Sigmoid colon (tissue), 7 donors: Measurements from ENCODE around the gene CRLF2. TPM values are rescaled to one million over a fixed set of nuclear protein-coding genes. Genes with fewer than 3 reads are reported as not detected.

ENCODE experiments used
- DNase-seq: peaks from one replicate; pipeline ENCODE4 v3.0.0-alpha.2; 2019
- H3K27ac ChIP-seq, 4 donors: fragments of 200-600 bp; sonication (generic); one replicate each; pipeline ENCODE4 v1.5.1; 2016 to 2019; ENCODE audit warnings: mild to moderate bottlenecking in 1 of 4
- H3K27me3 ChIP-seq, 3 donors: fragments of 200-600 bp; sonication (generic); one replicate each; pipeline ENCODE4 v1.5.1; 2019; ENCODE audit warnings: mild to moderate bottlenecking in 1 of 3
- H3K36me3 ChIP-seq, 4 donors: fragments of 200-600 bp; sonication (generic); one replicate each; pipeline ENCODE4 v1.5.1; 2016 to 2019
- H3K4me1 ChIP-seq, 4 donors: fragments of 200-600 bp; sonication (generic); one replicate each; pipeline ENCODE4 v1.5.1; 2017 to 2019
- H3K4me3 ChIP-seq, 4 donors: fragments of 200-600 bp; sonication (generic); one replicate each; pipeline ENCODE4 v1.5.1; 2017 to 2019; ENCODE audit warnings: mild to moderate bottlenecking in 2 of 4, moderate library complexity in 1 of 4
- H3K9me3 ChIP-seq, 4 donors: fragments of 200-600 bp in 3 of 4; sonication (generic) in 3 of 4; one replicate each; pipeline versions ENCODE4 v1.5.1 to v1.6.1; 2013 to 2019
- CTCF ChIP-seq, 4 experiments: fragments of 450-650 bp in 3 of 4; fragments of 200-600 bp in 1 of 4; IDR thresholded peaks; one replicate each; pipeline ENCODE4 v1.5.1; 2016 to 2019; ENCODE audit warnings: antibody characterized with exemption in 4 of 4, mild to moderate bottlenecking in 3 of 4, moderate library complexity in 2 of 4
- EP300 ChIP-seq, 4 donors: sonication (generic); formaldehyde crosslinking; IDR thresholded peaks; one replicate each; pipeline ENCODE4 v1.6.1; 2017; ENCODE audit warnings: antibody characterized with exemption in 4 of 4
- POLR2A ChIP-seq, 2 donors: fragments of 450-650 bp; IDR thresholded peaks; one replicate each; pipeline ENCODE4 v1.6.1; 2016; ENCODE audit warnings: antibody characterized with exemption in 2 of 2, mild to moderate bottlenecking in 2 of 2, moderate library complexity in 2 of 2
- POLR2AphosphoS5 ChIP-seq, 4 donors: sonication (generic); formaldehyde crosslinking; IDR thresholded peaks; one replicate each; pipeline ENCODE4 v1.6.1; 2017; ENCODE audit warnings: antibody characterized with exemption in 4 of 4
- WGBS, 2 donors: extraction: QIAGEN DNeasy Blood & Tissue Kit; methylation state at CpG; one replicate each; pipeline ENCODE4 v1.1.7; 2013; 5-methylcytosine and 5-hydroxymethylcytosine counted together
- intact Hi-C: fragments of 100-400 bp; cut with DNase I; formaldehyde crosslinking; loops from one replicate; pipeline ENCODE4 v1.15.1; 2023
- polyA plus RNA-seq, 3 donors: library from polyadenylated mRNA; stranded (reverse); fragments of 200-250 nt; gene quantifications; one replicate each; pipeline ENCODE4 v1.2.3, GENCODE V29; 2013
- total RNA-seq, 4 donors: library from RNA; depleted of rRNA; stranded (reverse); fragments of >200 nt; gene quantifications; one replicate each; pipeline ENCODE4 v1.1.0, GENCODE V29; 2016
- donor health status: healthy with polysubstance abuse.
- donor health status: Bipolar disorder and iron deficiency.
- donor health status: healthy.

Gene CRLF2
- total and polyA plus RNA-seq, 7 donors, result 0.41 to 1.1 (median 0.74) TPM; not detected in 3

DNA sequence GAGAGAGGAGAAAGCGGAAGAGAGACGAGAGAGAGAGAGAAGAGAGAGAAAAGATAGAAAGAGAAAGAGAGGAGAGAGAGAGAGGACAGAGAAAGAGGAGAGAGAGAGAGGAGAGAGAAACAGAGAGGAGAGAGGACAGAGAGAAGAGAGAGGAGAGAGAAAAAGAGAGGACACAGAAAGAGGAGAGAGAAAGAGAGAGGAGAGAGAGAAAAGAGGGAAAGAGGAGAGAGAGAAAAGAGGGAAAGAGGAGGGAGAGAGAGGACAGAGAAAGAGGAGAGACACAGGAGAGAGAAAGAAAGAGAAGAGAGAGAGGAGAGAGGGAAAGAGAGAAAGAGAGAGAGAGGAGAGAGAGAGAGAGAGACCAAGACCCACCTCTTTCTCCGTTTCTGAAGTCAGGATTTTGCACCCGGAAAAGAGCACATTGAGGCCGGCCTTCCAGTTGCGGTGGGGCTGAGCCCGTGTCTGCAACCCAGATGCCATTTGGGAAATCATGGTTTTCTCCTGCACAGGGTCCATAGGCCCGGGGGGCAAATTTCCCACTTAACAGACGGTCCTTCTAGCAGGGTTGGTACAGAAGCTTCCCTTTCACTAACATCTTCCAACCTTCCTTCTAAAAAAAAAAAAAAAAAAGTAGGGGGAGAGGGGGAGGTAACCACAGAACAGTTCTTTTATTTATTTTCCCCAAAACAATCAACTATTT is 60.9 kb downstream of the CRLF2 start:
- no peaks in the 10 kb centered on the region for H3K36me3 ChIP-seq
- no peak for DNase-seq
- WGBS, 2 donors, result 59 to 65% methylated on average over 9 of the region's 9 CpGs
- no peak overlapping the region for H3K27ac ChIP-seq
- no peak overlapping the region for H3K4me3 ChIP-seq
- TF ChIP-seq POLR2A (IDR thresholded peaks at IDR 0.05) (no peak), CTCF (IDR thresholded peaks at IDR 0.05) (no peak)
- H3K27me3 ChIP-seq, result peaks cover 0 to 22% (median 20%) of the 10 kb centered on the region in 3 donors
- no peaks in the 10 kb centered on the region for H3K9me3 ChIP-seq
- no peaks in the 10 kb centered on the region for H3K4me1 ChIP-seq
- intact Hi-C loops, result no loop called here

DNA sequence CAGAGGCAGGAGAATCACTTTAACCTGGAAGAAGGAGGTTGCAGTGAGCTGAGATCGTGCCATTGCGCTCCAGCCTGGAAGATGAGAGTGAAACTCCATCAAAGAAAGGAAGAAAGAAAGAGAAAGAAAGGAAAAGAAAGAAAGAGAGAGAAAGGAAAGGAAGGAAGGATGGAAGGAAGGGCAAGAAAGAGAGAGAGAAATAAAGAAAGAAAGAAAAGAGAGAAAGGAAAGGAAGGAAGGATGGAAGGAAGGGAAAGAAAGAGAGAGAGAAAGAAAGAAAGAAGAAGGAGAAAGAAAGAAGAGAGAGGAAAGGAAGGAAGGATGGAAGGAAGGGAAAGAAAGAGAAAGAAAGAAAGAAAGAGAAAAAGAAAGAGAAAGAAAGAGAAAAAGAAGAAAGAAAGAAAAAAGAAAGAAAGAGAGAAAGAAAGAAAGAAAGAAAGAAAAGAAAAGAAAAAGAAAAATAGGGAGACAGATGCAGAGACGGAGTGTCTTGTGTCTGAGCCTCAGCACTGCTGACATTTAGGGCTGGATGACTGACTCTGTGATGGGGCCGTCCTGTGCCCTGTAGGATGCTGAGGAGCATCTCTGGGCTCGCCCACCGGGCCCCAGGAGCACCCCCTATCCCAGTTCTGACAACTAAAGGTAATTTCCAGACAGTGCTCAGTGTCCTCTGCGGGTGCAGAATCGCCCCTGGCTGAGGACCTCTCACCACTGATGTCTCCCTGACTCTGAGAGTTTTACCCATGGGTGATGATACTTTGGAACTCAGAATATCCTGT is 61.7 kb downstream of the CRLF2 start:
- DNase-seq, result no peak

GRCh38 chrX:1147611-1148515 is 64.6 kb downstream of the CRLF2 start:
- WGBS, 2 donors, result 58 to 70% methylated on average over 29 of the region's 29 CpGs
- Histone ChIP-seq H3K36me3 (no peaks in the 10 kb centered on the region), H3K9me3 (no peaks in the 10 kb centered on the region), H3K27ac (no peak overlapping the region), H3K27me3 (peaks cover 0 to 22% (median 20%) of the 10 kb centered on the region in 3 donors), H3K4me3 (no peak overlapping the region), H3K4me1 (no peaks in the 10 kb centered on the region)
- intact Hi-C loops, result no loop called here
- TF ChIP-seq EP300 (IDR thresholded peaks at IDR 0.05), result no peak
- no peak for TF ChIP-seq POLR2AphosphoS5 (IDR thresholded peaks at IDR 0.05)
- no peak for TF ChIP-seq CTCF (IDR thresholded peaks at IDR 0.05)
- TF ChIP-seq POLR2A (IDR thresholded peaks at IDR 0.05), result no peak
- peak; percentile 24 for DNase-seq

More for the DNA sequence above, 61.7 kb downstream of the CRLF2 start:
- Histone ChIP-seq H3K27ac (no peak overlapping the region), H3K9me3 (no peaks in the 10 kb centered on the region), H3K4me3 (no peak overlapping the region), H3K4me1 (no peaks in the 10 kb centered on the region), H3K27me3 (peaks cover 0 to 22% (median 20%) of the 10 kb centered on the region in 3 donors), H3K36me3 (no peaks in the 10 kb centered on the region)
- intact Hi-C loops, result no loop called here
- TF ChIP-seq POLR2AphosphoS5 (IDR thresholded peaks at IDR 0.05) (no peak), CTCF (IDR thresholded peaks at IDR 0.05) (no peak), POLR2A (IDR thresholded peaks at IDR 0.05) (no peak), EP300 (IDR thresholded peaks at IDR 0.05) (no peak)
- WGBS, 2 donors, result 84 to 89% methylated on average over 8 of the region's 8 CpGs

DNA sequence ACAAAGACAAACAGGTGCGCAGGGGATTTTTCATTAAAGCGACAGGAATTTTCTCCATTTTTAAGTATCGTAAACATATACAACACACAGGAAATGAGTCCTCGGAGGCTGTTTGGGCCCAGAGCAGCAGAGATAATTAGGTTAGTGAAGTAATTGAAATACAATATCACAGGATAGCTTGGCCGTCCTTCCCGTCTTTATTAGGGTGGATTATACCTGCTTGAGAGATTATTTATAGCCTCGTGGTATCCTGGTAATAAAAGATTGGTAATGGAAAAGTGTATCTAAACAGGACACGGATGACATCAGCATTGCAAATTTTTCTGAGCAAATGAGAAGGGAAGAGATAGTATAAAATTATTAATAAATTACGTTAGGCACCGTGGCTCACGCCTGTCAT is 68.2 kb downstream of the CRLF2 start:
- H3K36me3 ChIP-seq, result no peaks in the 10 kb centered on the region
- DNase-seq, result no peak
- no peak overlapping the region for H3K27ac ChIP-seq
- WGBS, 2 donors, result 49 to 67% methylated on average over 11 of the region's 11 CpGs
- no peaks in the 10 kb centered on the region for H3K4me1 ChIP-seq
- no peak overlapping the region for H3K4me3 ChIP-seq
- peaks cover 0 to 27% (median 18%) of the 10 kb centered on the region in 3 donors for H3K27me3 ChIP-seq
- H3K9me3 ChIP-seq, result no peaks in the 10 kb centered on the region
- TF ChIP-seq CTCF (IDR thresholded peaks at IDR 0.05) (no peak), POLR2A (IDR thresholded peaks at IDR 0.05) (no peak), POLR2AphosphoS5 (IDR thresholded peaks at IDR 0.05) (no peak), EP300 (IDR thresholded peaks at IDR 0.05) (no peak)
- intact Hi-C loops, result no loop called here

Other genes starting within 250 kb of the CRLF2 start
- 1 to 10 TPM; 3.4 to 8.6 (median 5.7) TPM for gene CSF2RA, start 56.2 kb upstream of the CRLF2 start, total RNA-seq
- gene CSF2RA, start 56.2 kb upstream of the CRLF2 start, polyA plus RNA-seq, result 10 to 100 TPM in 1 of 3 donors, 1 to 10 TPM in 2; 4.2 to 14.1 (median 9.4) TPM
- gene IL3RA, start 124.1 kb upstream of the CRLF2 start, total RNA-seq, result 1 to 10 TPM; 2.8 to 8.3 (median 6.2) TPM
- gene IL3RA, start 124.1 kb upstream of the CRLF2 start, polyA plus RNA-seq, result 10 to 100 TPM in 1 of 3 donors, 1 to 10 TPM in 2; 1.2 to 13.4 (median 3.7) TPM
- 100 to 1,000 TPM; 329 to 493 (median 469) TPM for gene SLC25A6, start 179.5 kb upstream of the CRLF2 start, total RNA-seq
- gene SLC25A6, start 179.5 kb upstream of the CRLF2 start, polyA plus RNA-seq, result 100 to 1,000 TPM; 449 to 644 (median 517) TPM
- 10 to 100 TPM; 20.8 to 30.6 (median 29.3) TPM for gene ASMTL, start 240.3 kb upstream of the CRLF2 start, total RNA-seq
- 10 to 100 TPM; 11.8 to 24.0 (median 21.0) TPM for gene ASMTL, start 240.3 kb upstream of the CRLF2 start, polyA plus RNA-seq